ENCODE results near the gene SH3PXD2A. TPM values are rescaled to one million over a fixed set of nuclear protein-coding genes. Genes with fewer than 3 reads are reported as not detected.
A peak's percentile ranks its signal among the peaks of the same experiment; 100 is the strongest.

SH3PXD2A gene
- total RNA-seq, 2 experiments from 2014 or later, result 6.9 to 7.0 TPM

GRCh38 chr10:103802081-103802480 is 53.3 kb downstream of the SH3PXD2A start:
- intact Hi-C loops (cut with DNase I, micrococcal nuclease), result no loop called here
- no peak for ATAC-seq (ENCODE audit: poor library complexity)
- POLR2A ChIA-PET, result no interaction called here

GRCh38 chr10:103800789-103801540 is 54.4 kb downstream of the SH3PXD2A start:
- Mint-ChIP-seq H3K27me3 (no peaks in the 10 kb centered on the region), H3K4me3 (no peak overlapping the region), H3K36me3 (ENCODE audit: low read depth) (no peaks in the 10 kb centered on the region), H3K4me1 (ENCODE audit: low read depth) (peaks cover 32% of the 10 kb centered on the region), H3K27ac (peak overlapping the region; percentile 72), H3K9me3 (no peaks in the 10 kb centered on the region)
- DNase-seq (peak in 12 of 14 experiments; percentile 10 to 75 (median 34)), ATAC-seq (ENCODE audit: poor library complexity) (peak; percentile 51)
- Histone ChIP-seq H3K4me3 (ENCODE audit: low read length) (no peak overlapping the region), H3K27ac (ENCODE audit: low read depth in 1 of 2, low read length in 2 of 2) (peak overlapping the region in 1 of 2 donors; percentile 29), H3K9me3 (ENCODE audit: control insufficient read depth in 1 of 2, insufficient read depth in 1 of 2, low read length in 2 of 2) (no peaks in the 10 kb centered on the region), H3K27me3 (ENCODE audit: control insufficient read depth in 1 of 2, insufficient read depth in 2 of 2, low read length in 2 of 2) (no peaks in the 10 kb centered on the region), H3K4me1 (ENCODE audit: insufficient read depth, low read length) (peaks cover 27% of the 10 kb centered on the region), H3K36me3 (ENCODE audit: insufficient read depth, low read length) (no peaks in the 10 kb centered on the region)
- intact Hi-C loops (cut with DNase I, micrococcal nuclease), result no loop called here
- ChIA-PET POLR2A (no interaction called here), CTCF (no interaction called here)
- no peak for TF ChIP-seq CTCF (IDR thresholded peaks at IDR 0.05)

More at GRCh38 chr10:103802081-103802480, 53.3 kb downstream of the SH3PXD2A start:
- peaks cover 27% of the 10 kb centered on the region for H3K4me1 ChIP-seq (ENCODE audit: insufficient read depth, low read length)
- DNase-seq, result no peak
- no peaks in the 10 kb centered on the region for H3K9me3 Mint-ChIP-seq
- H3K27ac ChIP-seq (ENCODE audit: low read depth in 1 of 2, low read length in 2 of 2), result no peak overlapping the region
- no peak overlapping the region for H3K4me3 Mint-ChIP-seq
- H3K36me3 ChIP-seq (ENCODE audit: insufficient read depth, low read length), result no peaks in the 10 kb centered on the region
- no peaks in the 10 kb centered on the region for H3K9me3 ChIP-seq (ENCODE audit: control insufficient read depth in 1 of 2, insufficient read depth in 1 of 2, low read length in 2 of 2)
- no peaks in the 10 kb centered on the region for H3K27me3 Mint-ChIP-seq
- CTCF ChIA-PET, result no interaction called here
- H3K4me3 ChIP-seq (ENCODE audit: low read length), result no peak overlapping the region
- H3K27me3 ChIP-seq (ENCODE audit: control insufficient read depth in 1 of 2, insufficient read depth in 2 of 2, low read length in 2 of 2), result no peaks in the 10 kb centered on the region
- peaks cover 32% of the 10 kb centered on the region for H3K4me1 Mint-ChIP-seq (ENCODE audit: low read depth)
- no peak for TF ChIP-seq CTCF (IDR thresholded peaks at IDR 0.05)
- H3K27ac Mint-ChIP-seq, result no peak overlapping the region
- no peaks in the 10 kb centered on the region for H3K36me3 Mint-ChIP-seq (ENCODE audit: low read depth)

- POLR2A ChIA-PET, result no interaction called here
- H3K27ac ChIP-seq (ENCODE audit: low read depth in 1 of 2, low read length in 2 of 2), result no peak overlapping the region
- Mint-ChIP-seq H3K27me3 (no peaks in the 10 kb centered on the region), H3K27ac (no peak overlapping the region), H3K36me3 (ENCODE audit: low read depth) (no peaks in the 10 kb centered on the region), H3K4me1 (ENCODE audit: low read depth) (peaks cover 32% of the 10 kb centered on the region), H3K9me3 (no peaks in the 10 kb centered on the region), H3K4me3 (no peak overlapping the region)
- DNase-seq, result no peak
- CTCF ChIA-PET, result no interaction called here
- no peaks in the 10 kb centered on the region for H3K36me3 ChIP-seq (ENCODE audit: insufficient read depth, low read length)
- intact Hi-C loops (cut with DNase I, micrococcal nuclease), result no loop called here
- ATAC-seq (ENCODE audit: poor library complexity), result no peak
- no peak overlapping the region for H3K4me3 ChIP-seq (ENCODE audit: low read length)
- peaks cover 27% of the 10 kb centered on the region for H3K4me1 ChIP-seq (ENCODE audit: insufficient read depth, low read length)
- H3K27me3 ChIP-seq (ENCODE audit: control insufficient read depth in 1 of 2, insufficient read depth in 2 of 2, low read length in 2 of 2), result no peaks in the 10 kb centered on the region
- H3K9me3 ChIP-seq (ENCODE audit: control insufficient read depth in 1 of 2, insufficient read depth in 1 of 2, low read length in 2 of 2), result no peaks in the 10 kb centered on the region
- TF ChIP-seq CTCF (IDR thresholded peaks at IDR 0.05), result no peak
These were observed 55.3 kb downstream of the SH3PXD2A start for GRCh38 chr10:103800089-103800488.
